Measurements from ENCODE around the gene FCHSD2.

GRCh38 chr11:72828081-72828567 is 314.0 kb downstream of the FCHSD2 start:
- no peak for TF ChIP-seq CTCF (IDR thresholded peaks at IDR 0.05)
- TF ChIP-seq POLR2A (IDR thresholded peaks at IDR 0.05), result no peak
- no peak for TF ChIP-seq EP300 (IDR thresholded peaks at IDR 0.05)
- TF ChIP-seq POLR2AphosphoS5 (IDR thresholded peaks at IDR 0.05), result no peak

All from suprapubic skin (tissue), 4 donors.